ENCODE data around the gene ARHGAP24. TPM values are rescaled to one million over a fixed set of nuclear protein-coding genes. Genes with fewer than 3 reads are reported as not detected.

Gene ARHGAP24
- total RNA-seq, 1 donor from 2014 or later, result 1.5 TPM

DNA sequence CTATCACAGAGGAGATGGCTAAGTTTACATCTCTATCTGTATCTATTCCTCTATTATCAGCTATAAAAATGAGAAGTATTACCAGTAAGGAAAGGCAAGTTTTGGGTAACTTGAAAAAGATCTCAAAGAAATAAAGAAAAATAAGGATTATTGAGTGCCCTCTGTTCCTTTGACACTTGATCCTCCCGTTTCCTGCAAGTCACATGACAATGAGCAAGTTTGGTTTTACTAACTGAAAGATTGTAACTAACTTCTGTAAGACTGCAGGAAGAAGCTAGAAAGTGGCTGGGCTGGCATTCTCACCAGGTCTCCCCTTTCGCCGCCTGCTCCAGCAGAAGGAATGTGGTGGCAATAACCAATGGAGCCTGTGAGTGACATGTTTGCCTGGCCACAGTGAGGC lies 59.2 kb downstream of the ARHGAP24 start:
- TF ChIP-seq, protein P1, sequence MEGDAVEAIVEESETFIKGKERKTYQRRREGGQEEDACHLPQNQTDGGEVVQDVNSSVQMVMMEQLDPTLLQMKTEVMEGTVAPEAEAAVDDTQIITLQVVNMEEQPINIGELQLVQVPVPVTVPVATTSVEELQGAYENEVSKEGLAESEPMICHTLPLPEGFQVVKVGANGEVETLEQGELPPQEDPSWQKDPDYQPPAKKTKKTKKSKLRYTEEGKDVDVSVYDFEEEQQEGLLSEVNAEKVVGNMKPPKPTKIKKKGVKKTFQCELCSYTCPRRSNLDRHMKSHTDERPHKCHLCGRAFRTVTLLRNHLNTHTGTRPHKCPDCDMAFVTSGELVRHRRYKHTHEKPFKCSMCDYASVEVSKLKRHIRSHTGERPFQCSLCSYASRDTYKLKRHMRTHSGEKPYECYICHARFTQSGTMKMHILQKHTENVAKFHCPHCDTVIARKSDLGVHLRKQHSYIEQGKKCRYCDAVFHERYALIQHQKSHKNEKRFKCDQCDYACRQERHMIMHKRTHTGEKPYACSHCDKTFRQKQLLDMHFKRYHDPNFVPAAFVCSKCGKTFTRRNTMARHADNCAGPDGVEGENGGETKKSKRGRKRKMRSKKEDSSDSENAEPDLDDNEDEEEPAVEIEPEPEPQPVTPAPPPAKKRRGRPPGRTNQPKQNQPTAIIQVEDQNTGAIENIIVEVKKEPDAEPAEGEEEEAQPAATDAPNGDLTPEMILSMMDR (conservative IDR thresholded peaks at IDR 0.05), result no peak
- Mint-ChIP-seq H3K4me1 (no peaks in the 10 kb centered on the region), H3K9me3 (no peaks in the 10 kb centered on the region), H3K27me3 (ENCODE audit: low read depth) (no peaks in the 10 kb centered on the region), H3K4me3 (no peak overlapping the region), H3K36me3 (ENCODE audit: low read depth) (no peaks in the 10 kb centered on the region), H3K27ac (ENCODE audit: unreplicated experiment) (no peak overlapping the region)
- DNase-seq (ENCODE audit: low read depth, low spot score), result no peak

DNA sequence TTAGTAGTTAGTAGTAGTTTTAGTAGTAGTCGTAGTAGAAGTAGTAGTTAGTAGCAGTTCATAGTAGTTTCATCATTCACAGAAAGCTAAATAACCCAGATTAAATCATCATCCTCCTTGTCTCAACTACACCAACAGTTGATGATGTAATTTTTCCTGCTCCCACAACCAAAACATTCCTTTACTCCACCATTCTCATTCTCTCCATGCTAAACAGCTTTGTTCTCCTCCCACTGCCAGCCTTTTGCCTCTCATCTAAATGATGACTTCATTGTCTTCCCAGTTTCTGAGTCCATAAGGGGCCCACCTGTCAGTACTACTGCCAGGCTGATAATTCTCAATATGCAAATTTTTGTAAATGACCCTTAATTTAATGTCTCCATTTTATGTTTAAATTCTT lies 68.9 kb downstream of the ARHGAP24 start:
- no peaks in the 10 kb centered on the region for H3K27me3 Mint-ChIP-seq (ENCODE audit: low read depth)
- H3K27ac Mint-ChIP-seq (ENCODE audit: unreplicated experiment), result peak overlapping the region; percentile 9
- H3K9me3 Mint-ChIP-seq, result no peaks in the 10 kb centered on the region
- H3K36me3 Mint-ChIP-seq (ENCODE audit: low read depth), result no peaks in the 10 kb centered on the region
- no peak for DNase-seq (ENCODE audit: low read depth, low spot score)
- TF ChIP-seq, protein P1 (conservative IDR thresholded peaks at IDR 0.05), result no peak
- H3K4me1 Mint-ChIP-seq, result no peaks in the 10 kb centered on the region
- no peak overlapping the region for H3K4me3 Mint-ChIP-seq

DNA sequence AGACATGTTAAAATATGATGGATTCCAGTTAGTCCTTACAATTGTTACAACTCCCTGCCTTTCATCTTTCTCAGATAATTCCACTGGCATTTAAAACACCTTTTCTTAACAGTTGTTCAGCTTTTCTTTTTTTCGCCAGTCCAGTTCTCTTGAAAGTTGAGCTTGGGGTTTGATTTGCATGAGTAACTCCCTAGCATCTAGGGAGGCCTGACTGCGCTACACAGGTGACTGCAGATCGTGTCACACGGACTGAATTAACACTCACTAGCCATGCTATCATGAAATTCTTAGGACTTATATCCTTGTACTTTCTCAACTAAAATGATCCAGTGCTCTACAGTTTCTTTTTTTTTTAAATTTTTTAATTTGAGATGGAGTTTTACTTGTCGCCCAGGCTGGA lies 69.8 kb downstream of the ARHGAP24 start:
- Mint-ChIP-seq H3K27me3 (ENCODE audit: low read depth) (no peaks in the 10 kb centered on the region), H3K4me3 (no peak overlapping the region), H3K27ac (ENCODE audit: unreplicated experiment) (no peak overlapping the region), H3K36me3 (ENCODE audit: low read depth) (no peaks in the 10 kb centered on the region), H3K4me1 (no peaks in the 10 kb centered on the region), H3K9me3 (peaks cover 3% of the 10 kb centered on the region)
- DNase-seq (ENCODE audit: low read depth, low spot score), result no peak
- TF ChIP-seq, protein P1 (conservative IDR thresholded peaks at IDR 0.05), result no peak

DNA sequence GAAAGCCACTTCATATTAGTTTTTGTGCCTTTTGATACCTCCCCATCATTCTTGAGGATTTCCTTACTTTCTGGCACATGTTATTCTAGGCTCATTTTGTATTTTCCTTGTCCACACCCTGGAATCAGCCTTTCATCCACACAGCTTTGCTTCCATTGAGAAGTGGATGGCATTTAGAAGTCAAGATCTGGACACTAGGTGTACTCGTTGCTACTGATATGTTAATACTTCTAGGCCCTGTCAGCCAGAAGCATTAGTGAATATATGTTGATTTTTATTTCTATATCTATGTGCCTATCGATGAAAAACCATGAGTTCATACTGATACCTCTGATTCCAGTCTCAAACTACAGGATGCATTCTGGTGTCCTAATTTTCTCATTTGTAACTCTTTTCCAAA lies 73.2 kb downstream of the ARHGAP24 start:
- H3K36me3 Mint-ChIP-seq (ENCODE audit: low read depth), result no peaks in the 10 kb centered on the region
- H3K27ac Mint-ChIP-seq (ENCODE audit: unreplicated experiment), result no peak overlapping the region
- no peaks in the 10 kb centered on the region for H3K4me1 Mint-ChIP-seq
- no peaks in the 10 kb centered on the region for H3K27me3 Mint-ChIP-seq (ENCODE audit: low read depth)
- TF ChIP-seq, protein P1 (conservative IDR thresholded peaks at IDR 0.05), result no peak
- no peak overlapping the region for H3K4me3 Mint-ChIP-seq
- peaks cover 15% of the 10 kb centered on the region for H3K9me3 Mint-ChIP-seq
- DNase-seq (ENCODE audit: low read depth, low spot score), result no peak

DNA sequence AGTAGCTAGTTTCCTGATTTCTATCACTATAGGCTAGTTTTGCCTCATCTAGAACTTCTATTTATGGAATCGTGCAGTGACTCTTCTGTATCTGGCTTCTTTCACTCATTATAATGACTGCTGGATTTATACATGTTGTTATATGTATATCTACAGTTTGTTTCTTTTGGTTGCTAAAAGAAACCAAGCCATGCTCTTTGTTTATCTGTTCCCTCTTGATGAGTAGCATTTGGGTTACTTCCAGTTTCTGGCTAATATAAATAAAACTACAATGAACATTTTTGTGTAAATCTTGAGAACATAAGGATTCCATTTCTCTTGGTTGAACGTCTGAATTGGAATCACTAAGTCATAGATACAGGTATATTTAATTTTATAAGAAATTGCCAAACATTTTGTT lies 73.9 kb downstream of the ARHGAP24 start:
- no peak for DNase-seq (ENCODE audit: low read depth, low spot score)
- Mint-ChIP-seq H3K4me3 (no peak overlapping the region), H3K27me3 (ENCODE audit: low read depth) (no peaks in the 10 kb centered on the region), H3K9me3 (peaks cover 17% of the 10 kb centered on the region), H3K36me3 (ENCODE audit: low read depth) (no peaks in the 10 kb centered on the region), H3K4me1 (no peaks in the 10 kb centered on the region), H3K27ac (ENCODE audit: unreplicated experiment) (no peak overlapping the region)
- TF ChIP-seq, protein P1 (conservative IDR thresholded peaks at IDR 0.05), result no peak

DNA sequence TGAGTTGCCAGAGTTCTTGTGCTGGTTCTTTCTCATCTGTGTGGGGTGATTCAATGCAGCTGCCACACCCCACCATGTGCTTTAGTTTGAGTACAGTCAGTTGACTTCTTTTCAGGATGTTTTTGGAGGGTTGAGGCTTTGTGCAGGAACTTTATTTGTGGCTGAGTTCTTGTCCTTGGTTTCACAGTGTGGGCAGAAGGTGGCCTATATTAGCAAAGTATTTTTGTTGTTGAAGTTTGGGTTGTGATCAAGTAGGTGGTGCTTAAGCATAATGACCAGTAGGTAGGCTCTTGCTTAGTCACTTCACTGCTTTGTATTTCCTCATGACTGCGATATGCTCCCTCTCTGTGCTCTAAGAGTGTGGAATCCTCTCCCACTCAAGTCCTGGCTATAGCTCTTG lies 80.3 kb downstream of the ARHGAP24 start:
- Mint-ChIP-seq H3K4me3 (no peak overlapping the region), H3K27ac (ENCODE audit: unreplicated experiment) (no peak overlapping the region), H3K27me3 (ENCODE audit: low read depth) (no peaks in the 10 kb centered on the region), H3K36me3 (ENCODE audit: low read depth) (peaks cover 2% of the 10 kb centered on the region), H3K9me3 (peaks cover 20% of the 10 kb centered on the region), H3K4me1 (no peaks in the 10 kb centered on the region)
- DNase-seq (ENCODE audit: low read depth, low spot score), result no peak
- TF ChIP-seq, protein P1 (conservative IDR thresholded peaks at IDR 0.05), result no peak

All from neural crest cell (in vitro differentiated cells).